Measurements from ENCODE around the gene CPAMD8.
"Not testable (repeated sequence)": the region's sequence is repeated elsewhere in the genome, so short reads cannot be mapped to it uniquely, and the experiment has no call there.

Gene CPAMD8

DNA sequence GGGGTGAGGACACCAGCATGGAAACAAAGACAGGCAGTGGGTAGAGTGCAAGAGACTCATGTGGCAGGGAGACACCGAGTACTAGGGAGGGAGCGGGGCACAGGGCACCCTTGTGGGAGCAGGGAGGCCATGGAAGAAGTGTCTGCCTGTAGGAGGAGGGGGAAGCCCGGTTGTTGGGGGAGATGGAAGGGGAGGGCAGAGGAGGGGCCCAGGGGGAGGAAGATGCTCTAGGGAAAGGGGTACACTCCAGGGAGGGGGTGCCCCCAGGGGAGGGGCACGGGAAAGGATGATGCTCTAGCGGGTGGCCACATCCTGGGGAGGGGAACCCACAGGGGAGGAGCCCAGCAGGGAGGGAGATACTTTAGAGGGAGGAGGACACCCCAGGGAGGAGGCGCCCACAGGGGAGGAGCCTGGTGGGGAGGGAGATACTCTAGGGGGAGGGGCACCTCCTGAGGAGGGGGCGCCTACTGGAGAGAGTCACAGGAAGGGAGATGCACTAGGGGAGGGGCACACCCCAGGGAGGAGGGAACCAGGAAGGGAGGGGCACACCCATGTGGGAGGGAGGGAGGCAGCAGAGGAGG is 24.9 kb downstream of the CPAMD8 start:
- peak; percentile 64 for DNase-seq (ENCODE audit: low read depth)

DNA sequence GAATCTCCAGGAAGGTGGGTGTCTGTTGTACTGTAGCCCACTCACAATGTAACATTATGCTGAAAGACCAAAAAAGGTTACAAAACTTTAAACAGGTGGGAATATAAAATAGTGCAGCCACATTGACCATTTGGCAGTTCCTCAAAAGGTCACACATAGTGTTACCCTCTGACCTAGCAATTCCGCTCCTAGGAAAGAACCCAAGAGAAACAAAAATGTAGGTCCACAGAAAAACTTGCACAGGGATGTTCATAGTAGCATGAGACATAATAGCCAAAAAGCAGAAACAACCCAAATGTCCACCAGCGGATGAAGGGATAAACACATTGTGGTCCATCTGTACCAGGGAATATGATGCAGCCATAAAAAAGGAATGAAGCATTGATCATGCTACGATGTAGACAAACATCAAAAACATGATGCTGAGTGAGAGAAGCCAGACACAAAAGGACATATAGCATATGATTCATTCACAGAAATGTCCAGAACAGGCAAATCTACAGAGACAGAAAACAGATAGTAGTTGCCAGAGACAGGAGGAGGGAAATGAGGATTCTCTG is 27.9 kb downstream of the CPAMD8 start:
- DNase-seq (ENCODE audit: low read depth): no peak

DNA sequence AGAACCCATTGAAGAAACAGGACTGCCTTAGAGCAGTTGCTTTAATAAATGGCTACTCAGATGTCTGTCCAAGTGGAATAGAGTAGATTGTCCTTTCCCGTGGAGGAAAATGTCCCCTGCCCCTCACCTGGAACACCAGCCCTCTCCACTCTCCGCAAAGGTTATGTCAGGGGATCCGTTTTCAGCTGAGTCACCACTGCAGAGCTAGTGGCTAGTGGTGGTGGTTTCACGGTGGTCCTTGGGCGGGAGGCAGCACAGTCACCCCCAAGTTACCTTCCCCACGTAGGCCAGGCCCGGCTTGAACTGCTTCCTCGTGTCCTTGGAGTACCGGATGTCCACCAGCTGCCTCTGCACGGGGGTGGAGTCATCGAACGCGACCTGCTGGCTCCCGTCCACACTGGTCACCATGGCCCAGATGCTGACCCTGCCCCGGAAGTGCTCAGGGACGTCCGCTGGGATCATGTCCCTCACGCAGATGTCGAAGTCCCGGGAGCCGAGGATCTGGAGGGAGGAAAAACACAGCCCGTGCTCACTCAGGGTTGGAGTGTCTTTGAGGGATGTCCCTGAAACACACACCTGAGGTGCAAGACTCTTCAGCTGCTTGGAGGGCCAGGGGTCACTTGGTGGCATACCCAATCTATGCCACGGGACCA is 29.6 kb downstream of the CPAMD8 start:
- not testable (repeated sequence) for DNase-seq (ENCODE audit: low read depth)

DNA sequence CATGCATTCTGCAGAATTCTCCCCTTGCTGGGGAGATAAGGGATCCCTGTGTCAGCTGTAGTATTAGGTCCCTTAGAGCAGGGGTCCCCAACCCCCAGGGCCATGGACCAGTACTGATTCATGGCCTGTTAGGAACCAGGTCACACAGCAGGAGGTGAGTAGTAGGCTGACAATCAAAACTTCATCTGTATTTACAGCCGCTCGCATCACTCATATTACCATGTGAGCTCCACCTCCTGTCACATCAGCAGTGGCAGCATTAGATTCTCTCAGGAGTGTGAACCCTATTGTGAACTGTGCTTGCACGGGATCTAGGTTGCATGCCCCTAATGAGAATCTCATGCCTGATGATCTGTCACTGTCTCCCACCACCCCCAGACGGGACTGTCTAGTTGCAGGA is 37.9 kb downstream of the CPAMD8 start:
- no peak for DNase-seq (ENCODE audit: low read depth)

DNA sequence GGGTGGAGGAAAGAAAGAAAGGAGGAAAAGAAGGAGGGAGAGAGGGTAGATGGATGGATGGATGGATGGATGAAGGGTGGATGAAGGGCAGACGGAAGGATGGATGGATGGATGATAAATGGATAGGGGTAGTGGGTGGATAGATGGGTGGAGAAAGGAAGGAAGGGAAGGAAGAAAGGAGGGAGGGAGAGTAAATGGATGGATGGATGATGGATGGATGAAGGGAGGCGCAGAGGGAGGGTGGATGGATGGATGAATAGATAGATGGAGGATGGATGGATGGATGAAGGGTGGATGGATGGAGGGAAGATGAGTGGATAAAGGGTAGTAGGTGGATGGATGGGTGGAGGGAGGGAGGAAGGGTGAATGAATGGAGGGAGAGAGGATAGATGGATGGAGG is 41.2 kb downstream of the CPAMD8 start:
- no peak for DNase-seq (ENCODE audit: low read depth)

DNA sequence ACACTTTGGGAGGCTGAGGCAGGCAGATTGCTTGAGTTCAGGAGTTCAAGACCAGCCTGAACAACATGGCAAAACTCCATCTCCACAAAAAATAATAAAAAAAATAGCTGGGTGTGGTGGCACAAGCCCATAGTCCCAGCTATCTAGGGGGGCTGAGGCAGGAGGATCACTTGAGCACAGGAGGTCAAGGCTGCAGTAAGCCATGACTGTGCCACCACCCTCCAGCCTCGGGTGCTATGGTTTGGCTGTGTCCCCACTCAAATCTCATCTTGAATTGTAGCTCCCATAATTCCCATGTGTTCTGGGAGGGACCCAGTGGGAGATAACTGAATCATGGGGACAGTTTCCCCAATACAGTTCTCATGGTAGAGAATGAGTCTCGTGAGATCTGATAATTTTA is 44.0 kb downstream of the CPAMD8 start:
- DNase-seq (ENCODE audit: low read depth): not testable (repeated sequence)

DNA sequence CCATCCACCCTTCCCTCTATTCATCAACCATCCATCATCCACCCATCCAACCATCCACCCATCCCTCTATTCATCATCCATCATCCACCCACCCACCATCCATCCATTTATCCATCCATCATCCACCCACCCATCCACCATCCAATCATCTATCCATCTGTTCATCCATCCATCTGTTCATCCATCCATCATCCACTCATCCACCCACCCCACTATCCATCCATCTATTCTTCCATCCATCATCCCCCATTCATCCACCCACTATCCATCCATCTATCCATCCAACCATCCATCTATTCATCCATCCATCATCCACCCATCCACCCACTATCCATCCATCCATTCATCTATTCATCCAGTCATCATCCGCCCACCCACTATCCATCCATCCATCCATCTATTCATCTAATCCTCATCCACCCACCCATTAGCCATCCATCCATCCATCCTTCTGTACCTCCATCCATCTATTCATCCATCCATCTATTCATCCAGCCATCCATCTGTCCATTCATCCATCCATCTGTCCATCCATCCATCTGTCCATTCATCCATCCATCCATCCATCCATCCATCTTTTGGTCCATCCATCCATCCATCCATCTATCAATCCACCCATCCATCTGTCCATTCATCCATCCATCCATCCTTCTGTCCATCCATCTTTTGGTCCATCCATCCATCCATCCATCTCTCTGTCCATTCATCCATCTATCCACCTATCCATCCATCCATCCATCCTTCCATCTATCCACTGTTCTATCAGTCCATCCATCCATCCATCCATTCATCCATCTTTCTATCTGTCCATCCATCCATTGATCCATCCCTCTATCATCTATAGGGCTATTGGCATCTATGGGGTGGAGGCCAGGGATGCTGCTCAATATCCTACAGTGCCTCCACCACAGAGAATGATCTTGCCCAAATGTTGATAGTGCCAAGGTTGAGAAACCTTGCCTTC is 47.5 kb downstream of the CPAMD8 start:
- no peak for DNase-seq (ENCODE audit: low read depth)

DNA sequence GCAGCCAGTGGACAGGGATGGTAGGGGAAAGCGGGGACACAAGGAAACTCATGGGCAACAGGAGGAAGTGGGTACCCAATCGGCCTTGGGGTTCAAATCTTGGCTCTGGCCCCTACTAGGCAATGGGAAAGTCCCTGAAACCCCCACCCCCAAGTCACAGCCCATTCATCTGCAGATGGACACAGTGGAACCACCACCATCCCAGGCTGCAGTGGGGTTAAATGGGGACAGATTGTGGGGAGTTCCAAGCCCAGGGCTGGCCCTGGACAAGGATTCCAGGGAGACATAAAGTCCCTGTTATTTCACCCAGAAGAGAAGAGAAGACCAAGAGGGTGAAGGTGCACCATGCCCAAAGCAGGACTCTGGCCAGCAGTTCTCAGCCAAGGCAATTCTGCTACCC is 48.5 kb downstream of the CPAMD8 start:
- DNase-seq (ENCODE audit: low read depth): no peak

DNA sequence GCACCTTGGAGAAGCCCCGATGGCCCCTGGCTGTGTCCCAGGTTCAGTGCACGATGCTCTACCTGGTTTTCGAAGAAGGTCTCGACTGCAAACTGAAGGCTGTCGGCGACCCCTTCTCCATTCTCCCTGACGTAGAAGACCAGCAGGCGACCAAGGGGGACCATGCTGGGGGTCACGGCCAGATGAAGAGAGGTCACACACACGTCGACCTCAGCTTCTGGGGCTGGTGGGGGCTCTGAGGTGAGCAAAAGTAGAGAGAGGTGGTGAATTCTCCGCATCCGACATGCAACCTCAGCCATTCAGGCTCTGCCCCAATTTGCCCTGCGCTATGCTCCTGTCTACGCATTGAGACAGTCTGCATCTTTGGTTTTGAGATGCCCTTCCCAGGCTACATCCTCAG is 49.3 kb downstream of the CPAMD8 start:
- no peak for DNase-seq (ENCODE audit: low read depth)

DNA sequence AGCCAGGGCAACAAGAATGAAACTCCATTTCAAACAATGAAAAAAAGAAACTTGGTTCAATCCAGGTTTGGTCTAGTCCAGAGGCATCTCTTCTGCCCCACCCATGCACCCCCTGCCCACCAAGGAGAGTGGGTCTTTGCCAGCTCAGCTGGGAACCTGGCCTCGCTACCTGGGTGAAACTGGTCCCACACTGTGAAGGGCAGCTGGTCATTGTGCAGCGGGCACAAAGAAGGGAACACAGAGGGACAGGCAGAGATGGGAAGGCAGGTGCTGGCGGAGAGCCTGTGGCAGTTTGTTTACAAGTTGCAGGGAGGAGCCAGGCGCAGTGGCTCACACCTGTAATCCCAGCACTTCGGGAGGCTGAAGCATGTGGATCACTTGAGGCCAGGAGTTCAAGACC is 50.2 kb downstream of the CPAMD8 start:
- DNase-seq (ENCODE audit: low read depth): no peak

DNA sequence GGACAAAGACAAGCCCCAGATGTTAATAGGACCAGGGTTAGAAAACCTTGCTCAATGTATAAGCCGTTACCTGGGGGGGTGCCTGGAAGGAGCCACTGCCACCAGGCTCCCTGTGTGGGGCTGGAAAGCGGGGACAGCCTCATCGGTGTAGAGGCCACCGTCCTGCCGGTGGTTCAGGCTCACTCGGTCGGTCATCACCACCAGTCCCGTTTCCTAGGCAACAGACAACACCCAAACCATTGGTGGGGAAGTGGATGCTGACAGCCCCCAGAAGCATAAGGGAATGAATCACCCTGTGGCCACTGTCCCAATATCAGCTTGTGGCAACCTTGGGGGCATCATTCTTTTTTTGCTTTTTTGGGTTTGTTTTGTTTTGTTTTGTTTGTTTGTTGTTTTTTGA is 55.8 kb downstream of the CPAMD8 start:
- no peak for DNase-seq (ENCODE audit: low read depth)

DNA sequence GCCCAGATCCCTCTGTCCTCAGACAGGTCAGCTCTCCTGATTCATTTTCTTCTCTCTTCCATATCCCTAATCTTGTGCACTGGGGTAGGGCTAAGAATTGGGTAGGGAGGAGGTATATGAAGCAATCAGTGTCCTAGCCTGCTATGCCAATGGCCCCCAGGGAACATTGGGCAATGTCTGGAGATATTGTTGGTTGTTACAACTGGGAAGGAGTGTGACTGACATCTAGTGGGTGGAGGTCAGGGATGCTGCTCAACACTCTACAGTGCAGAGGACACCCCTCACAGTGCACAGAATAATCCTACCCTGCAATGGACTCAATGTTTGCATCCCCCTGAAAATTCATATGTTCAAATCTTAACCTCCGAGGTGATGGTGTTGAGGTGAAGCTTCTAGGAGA is 57.5 kb downstream of the CPAMD8 start:
- no peak for DNase-seq (ENCODE audit: low read depth)

DNA sequence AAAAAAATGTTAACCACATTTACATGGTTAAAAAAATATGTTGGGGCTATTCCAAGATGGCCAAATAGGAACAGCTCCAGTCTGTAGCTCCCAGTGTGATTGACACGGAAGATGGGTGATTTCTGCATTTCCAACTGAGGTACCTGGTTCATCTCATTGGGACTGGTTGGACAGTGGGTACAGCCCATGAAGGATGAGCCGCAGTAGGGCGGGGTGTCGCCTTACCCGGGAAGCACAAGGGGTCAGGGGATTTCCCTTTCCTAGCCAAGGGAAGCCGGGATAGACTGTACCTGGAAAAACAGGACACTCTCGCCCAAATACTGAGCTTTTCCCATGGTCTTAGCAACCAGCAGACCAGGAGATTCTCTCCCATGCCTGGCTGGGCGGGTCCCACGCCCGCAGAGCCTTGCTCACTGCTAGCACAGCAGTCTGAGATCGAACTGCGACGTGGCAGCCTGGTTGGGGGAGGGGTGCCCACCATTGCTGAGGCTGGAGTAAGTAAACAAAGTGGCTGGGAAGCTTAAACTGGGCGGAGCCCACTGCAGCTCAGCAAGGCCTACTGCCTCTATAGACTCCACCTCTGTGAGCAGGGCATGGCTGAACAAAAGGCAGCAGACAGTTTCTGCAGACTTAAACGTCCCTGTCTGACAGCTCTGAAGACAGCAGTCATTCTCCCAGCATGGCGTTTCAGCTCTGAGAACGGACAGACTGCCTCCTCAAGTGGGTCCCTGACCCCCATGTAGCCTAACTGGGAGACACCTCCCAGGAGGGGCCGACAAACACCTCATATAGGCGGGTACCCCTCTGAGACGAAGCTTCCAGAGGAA is 65.4 kb downstream of the CPAMD8 start:
- not testable (repeated sequence) for DNase-seq (ENCODE audit: low read depth)

DNA sequence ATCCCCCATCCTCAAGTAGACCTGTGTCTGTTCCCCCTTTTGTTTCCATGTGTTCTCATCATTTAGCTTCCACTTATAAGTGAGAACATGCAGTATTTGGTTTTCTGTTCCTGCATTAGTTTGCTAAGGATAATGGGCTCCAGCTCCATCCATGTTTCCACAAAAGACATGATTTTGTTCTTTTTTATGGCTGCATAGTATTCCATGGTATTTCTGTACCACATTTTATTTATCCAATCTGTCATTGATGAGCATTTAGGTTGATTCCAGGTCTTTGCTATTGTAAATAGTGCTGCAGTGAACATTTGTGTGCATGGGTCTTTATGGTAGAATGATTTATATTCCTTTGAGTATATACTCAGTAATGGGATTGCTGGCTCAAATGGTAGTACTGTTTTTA is 68.3 kb downstream of the CPAMD8 start:
- DNase-seq (ENCODE audit: low read depth): not testable (repeated sequence)

DNA sequence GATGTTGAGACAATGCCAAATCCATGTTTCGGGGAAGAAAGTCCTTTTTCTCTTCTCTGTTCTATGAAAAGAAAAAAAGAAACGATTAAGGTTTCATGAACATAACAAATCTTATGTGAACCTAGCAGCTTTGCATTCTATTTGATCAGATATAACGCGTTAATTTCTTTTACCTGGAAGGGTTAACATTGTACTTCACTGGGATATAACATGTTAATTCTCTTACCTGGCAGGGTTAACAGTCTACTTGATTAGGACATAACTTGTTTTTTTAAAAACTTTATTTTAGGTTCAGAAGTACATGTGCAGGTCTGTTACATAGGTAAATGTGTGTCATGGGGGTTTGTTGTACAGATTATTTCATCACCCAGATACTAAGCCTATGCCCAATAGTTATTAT is 68.8 kb downstream of the CPAMD8 start:
- DNase-seq (ENCODE audit: low read depth): no peak

DNA sequence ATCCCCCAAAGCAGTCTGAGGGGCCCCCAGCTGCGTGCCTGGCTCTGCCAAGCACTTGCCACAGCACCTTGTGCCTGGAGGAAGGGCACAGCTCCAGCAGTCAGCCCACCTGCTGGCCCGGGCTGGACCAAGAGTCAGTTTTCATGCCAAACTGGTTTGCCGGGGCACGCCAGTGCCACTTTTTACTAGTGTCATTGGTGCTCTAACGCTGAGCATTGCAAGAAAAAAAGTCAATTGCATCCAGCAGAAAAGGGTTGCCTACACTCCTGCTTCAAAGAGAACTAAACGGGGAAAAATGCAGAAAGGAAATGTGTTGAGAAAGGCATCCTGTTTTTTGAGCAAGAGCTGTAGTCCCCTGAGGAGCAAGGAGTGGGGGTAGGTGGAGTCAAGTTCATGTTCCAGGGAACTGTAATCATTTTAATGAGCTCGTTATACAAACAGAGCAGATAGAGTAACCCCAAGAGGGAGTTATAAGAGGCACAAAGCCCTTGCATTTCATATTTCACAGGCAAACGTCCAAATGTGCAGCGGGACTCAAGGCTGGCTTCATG is 69.4 kb downstream of the CPAMD8 start:
- no peak for DNase-seq (ENCODE audit: low read depth)

DNA sequence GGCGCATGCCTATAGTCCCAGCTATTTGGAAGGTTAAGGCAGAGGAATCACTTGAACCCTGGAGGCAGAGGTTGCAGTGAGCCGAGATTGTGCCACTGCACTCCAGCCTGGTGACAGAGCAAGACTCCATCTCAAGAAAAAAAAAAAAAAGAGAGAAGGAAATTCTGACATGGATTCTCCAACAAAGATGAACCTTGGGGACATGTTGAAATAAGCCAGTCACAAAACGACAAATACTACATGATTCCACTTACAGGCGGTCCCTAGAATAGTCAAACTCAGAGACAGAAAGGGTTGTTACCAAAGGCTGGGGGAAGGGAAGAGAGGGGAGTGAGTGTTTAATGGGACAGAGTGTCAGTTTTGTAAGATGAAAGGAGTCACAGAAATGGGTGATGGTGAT is 71.4 kb downstream of the CPAMD8 start:
- DNase-seq (ENCODE audit: low read depth): no peak

DNA sequence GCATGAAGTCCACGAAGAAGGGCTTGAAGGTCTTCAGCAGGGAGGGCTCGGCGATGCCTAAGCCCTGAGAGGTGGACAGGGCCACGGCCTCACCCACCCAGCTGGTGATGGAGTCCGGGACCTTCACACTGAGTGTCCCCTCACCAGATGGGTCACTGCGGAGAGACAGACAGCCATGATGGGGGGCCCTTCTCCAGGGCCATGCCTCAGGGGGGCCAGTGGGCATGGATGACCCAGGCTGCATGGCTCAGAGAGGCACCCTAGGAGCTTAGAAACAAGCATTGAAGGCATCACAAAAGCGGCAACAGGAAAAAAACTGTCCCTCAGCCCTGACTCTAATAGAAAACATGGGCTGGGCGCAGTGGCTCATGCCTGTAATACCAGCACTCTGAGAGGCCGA is 74.6 kb downstream of the CPAMD8 start:
- no peak for DNase-seq (ENCODE audit: low read depth)

DNA sequence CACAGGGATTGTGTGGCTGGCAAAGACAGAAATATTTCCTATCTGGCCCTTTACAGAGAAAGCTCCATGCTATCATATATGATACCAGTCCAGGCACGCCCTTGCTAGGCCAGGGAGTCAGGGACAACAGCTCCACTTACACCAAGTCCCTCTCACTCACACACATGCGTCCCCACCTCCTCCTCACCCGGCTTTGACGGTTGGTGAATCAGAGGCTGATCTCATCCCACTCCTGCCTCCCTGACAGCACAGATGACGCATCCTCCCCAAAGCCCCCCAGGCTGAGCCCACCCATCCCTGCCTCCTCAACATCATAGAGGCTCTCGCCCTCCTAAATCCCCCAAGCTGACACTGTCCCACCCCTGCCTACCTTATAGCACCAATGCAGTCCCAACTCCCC is 75.1 kb downstream of the CPAMD8 start:
- no peak for DNase-seq (ENCODE audit: low read depth)

DNA sequence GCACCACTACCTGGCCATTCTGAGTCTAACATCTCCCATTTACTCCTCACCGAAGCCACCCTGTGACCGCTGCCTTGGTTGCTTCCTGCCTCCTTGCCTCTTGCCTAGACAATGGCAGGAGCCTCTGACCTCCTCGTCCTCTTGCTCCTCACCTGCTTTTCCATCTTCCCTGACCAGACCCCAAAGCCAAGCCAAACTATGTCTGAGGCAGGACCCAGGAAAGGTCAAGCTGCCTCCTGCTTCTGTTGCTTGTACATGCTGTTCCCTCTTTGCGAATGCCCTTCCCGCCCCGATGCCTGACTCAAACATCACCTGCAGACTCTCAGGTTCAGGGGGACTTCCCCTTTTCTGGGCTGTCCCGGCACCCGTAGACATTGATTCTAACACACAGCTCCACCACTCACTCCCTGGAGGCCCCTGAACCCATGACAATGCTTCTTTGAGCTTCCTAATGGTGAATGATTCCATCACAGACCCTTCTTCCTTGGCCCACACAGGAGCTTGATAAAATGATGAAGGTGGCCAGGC is 77.0 kb downstream of the CPAMD8 start:
- no peak for DNase-seq (ENCODE audit: low read depth)

Data from stimulated activated CD8-positive, alpha-beta memory T cell treated with anti-CD3 and anti-CD28 coated beads, Interleukin-12 subunit alpha, Interleukin-12 subunit beta, amount 100 ng/mL, for 1 hour (primary cell).